GM12874 (cell line): Measurements from ENCODE around the gene TMEM18.

Experiments
- CTCF ChIP-seq: IDR thresholded peaks from 2 replicates; pipeline ENCODE4 v1.5.1; 2011; ENCODE audit warnings: low read depth, mild to moderate bottlenecking, control low read depth, low read length, moderate library complexity; ENCODE audit not compliant: insufficient read depth

Gene TMEM18

GRCh38 chr2:655626-656025 lies 21.6 kb downstream of the TMEM18 start:
- TF ChIP-seq CTCF = no peak

GRCh38 chr2:654896-655295 lies 22.3 kb downstream of the TMEM18 start:
- no peak for TF ChIP-seq CTCF

- no peak for TF ChIP-seq CTCF
Observed at GRCh38 chr2:653645-654425, 23.4 kb downstream of the TMEM18 start.

- no peak for TF ChIP-seq CTCF
Observed at GRCh38 chr2:652881-653480, 24.2 kb downstream of the TMEM18 start.

- no peak for TF ChIP-seq CTCF
Observed at GRCh38 chr2:651951-652373, 25.2 kb downstream of the TMEM18 start.

- TF ChIP-seq CTCF = no peak
Observed at GRCh38 chr2:650343-651310, 26.6 kb downstream of the TMEM18 start.
